Measurements from ENCODE around the gene CRB2.

Gene CRB2

GRCh38 chr9:123418506-123418905 is 62.5 kb downstream of the CRB2 start:
- Histone ChIP-seq H3K27ac (no peak overlapping the region), H3K4me3 (no peak overlapping the region)
- TF ChIP-seq, protein P1, sequence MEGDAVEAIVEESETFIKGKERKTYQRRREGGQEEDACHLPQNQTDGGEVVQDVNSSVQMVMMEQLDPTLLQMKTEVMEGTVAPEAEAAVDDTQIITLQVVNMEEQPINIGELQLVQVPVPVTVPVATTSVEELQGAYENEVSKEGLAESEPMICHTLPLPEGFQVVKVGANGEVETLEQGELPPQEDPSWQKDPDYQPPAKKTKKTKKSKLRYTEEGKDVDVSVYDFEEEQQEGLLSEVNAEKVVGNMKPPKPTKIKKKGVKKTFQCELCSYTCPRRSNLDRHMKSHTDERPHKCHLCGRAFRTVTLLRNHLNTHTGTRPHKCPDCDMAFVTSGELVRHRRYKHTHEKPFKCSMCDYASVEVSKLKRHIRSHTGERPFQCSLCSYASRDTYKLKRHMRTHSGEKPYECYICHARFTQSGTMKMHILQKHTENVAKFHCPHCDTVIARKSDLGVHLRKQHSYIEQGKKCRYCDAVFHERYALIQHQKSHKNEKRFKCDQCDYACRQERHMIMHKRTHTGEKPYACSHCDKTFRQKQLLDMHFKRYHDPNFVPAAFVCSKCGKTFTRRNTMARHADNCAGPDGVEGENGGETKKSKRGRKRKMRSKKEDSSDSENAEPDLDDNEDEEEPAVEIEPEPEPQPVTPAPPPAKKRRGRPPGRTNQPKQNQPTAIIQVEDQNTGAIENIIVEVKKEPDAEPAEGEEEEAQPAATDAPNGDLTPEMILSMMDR (IDR thresholded peaks at IDR 0.05): no peak
- no peak for DNase-seq (ENCODE audit: low spot score)

- no peak overlapping the region for H3K4me3 ChIP-seq
- no peak for DNase-seq (ENCODE audit: low spot score)
- H3K27ac ChIP-seq: no peak overlapping the region
- TF ChIP-seq, protein P1 (IDR thresholded peaks at IDR 0.05): no peak
Observed at GRCh38 chr9:123419091-123419490, 63.1 kb downstream of the CRB2 start.

GRCh38 chr9:123419721-123420591 is 64.0 kb downstream of the CRB2 start:
- TF ChIP-seq, protein P1 (IDR thresholded peaks at IDR 0.05): no peak
- Histone ChIP-seq H3K27ac (no peak overlapping the region), H3K4me3 (no peak overlapping the region)
- DNase-seq (ENCODE audit: low spot score): no peak

GRCh38 chr9:123420592-123421111 is 64.7 kb downstream of the CRB2 start:
- no peak overlapping the region for H3K4me3 ChIP-seq
- no peak overlapping the region for H3K27ac ChIP-seq
- TF ChIP-seq, protein P1 (IDR thresholded peaks at IDR 0.05): no peak
- no peak for DNase-seq (ENCODE audit: low spot score)

DNA sequence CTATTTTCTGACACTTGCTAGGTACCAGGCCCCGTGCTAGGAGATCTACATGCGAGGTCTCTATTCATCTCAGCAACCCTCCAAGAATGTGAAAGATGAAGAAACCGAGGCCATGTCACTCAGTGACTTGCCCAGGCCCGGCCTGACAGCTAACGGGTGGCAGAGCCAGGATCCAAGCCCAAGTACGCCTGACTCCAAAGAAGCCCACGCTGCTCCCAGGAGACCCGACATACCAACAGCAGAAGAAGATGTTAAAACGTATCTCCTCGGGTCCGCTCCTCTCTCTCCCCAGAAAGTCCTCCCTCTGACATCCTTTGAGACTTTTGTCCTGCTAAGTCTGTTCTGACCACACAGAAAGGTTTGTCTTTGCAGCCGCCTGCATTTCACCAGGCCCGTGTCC is 65.2 kb downstream of the CRB2 start:
- TF ChIP-seq, protein P1 (IDR thresholded peaks at IDR 0.05): no peak
- peak; percentile 54 for DNase-seq (ENCODE audit: low spot score)
- Histone ChIP-seq H3K27ac (no peak overlapping the region), H3K4me3 (no peak overlapping the region)

DNA sequence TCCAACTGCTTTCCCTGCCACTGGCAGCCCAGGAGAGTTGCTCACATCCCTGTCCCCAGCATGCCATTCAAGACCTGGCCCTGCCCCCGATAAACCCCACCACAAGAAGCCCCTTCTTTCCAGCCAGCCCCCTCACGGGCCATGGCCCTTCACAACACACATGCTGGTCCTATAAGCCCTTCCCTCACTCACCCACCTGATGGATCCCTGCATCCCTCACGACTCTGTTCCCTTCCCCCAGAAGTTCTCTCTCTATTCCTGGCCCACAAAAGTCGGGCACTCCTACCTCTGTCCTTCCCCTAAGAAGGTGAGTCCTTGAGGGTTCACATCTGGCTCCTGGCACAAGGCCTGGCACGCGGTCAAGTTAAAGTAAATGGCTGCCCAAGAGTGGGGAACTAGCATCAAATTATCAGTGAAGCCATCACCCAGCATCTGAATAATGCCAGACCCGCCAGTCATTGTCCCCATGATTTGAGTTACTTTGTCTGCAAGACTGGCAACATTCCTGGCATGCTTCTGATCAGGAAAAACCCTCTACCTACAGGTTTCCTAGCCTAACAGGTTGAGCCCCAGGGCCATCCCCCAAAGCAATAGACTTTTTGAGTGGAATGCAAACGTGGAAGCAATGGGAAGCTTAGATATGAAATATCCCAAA is 65.9 kb downstream of the CRB2 start:
- TF ChIP-seq, protein P1 (IDR thresholded peaks at IDR 0.05): no peak
- peak; percentile 26 for DNase-seq (ENCODE audit: low spot score)
- Histone ChIP-seq H3K4me3 (no peak overlapping the region), H3K27ac (no peak overlapping the region)

Data from coronary artery (tissue), 2 donors.